CD4-positive, alpha-beta T cell treated with Interleukin-21 for 1 hour (primary cell): ENCODE data around the gene ACTG1.

Experiments used
- DNase-seq: peaks from one replicate; pipeline ENCODE4 v3.0.0-alpha.2; 2020

ACTG1 gene

DNA sequence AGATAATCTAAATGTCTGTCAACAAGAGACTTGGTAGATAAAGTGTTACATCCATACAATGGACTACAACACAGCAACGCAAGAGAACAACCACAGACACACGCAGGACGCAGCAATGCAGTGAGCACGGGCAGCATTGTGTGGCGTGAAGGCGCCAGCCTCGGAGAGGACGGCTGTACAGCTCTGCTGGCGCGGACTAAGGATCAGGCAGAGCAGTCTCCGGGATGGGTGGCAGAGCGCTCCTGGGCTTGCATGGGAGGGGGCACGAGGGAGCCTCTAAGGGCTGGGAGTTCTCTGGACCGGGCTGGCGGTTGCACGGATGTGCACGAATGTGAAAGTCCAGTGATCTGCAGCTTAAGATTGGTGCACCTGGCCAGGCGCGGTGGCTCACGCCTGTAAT lies 34.5 kb downstream of the ACTG1 start:
- no peak for DNase-seq

DNA sequence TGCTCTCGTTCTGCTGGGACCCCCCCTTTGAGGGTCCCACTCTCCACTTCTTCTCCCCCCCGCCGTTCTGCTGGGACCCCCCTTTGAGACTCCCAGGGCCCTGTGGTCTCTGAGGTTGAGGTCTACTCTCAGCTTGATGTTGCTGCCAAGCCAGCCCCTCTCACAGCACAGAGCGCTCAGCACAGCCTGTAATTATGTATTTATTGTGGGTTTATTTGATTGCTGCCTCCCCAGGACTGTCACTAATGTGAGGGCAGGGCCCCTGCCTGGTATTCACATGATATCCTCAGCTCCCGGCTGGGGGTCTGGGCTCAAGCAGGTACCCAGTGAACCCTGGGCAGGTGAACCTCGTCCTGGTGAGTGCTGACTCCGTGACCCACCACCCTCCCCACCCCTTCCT lies 35.4 kb downstream of the ACTG1 start:
- DNase-seq, result no peak

DNA sequence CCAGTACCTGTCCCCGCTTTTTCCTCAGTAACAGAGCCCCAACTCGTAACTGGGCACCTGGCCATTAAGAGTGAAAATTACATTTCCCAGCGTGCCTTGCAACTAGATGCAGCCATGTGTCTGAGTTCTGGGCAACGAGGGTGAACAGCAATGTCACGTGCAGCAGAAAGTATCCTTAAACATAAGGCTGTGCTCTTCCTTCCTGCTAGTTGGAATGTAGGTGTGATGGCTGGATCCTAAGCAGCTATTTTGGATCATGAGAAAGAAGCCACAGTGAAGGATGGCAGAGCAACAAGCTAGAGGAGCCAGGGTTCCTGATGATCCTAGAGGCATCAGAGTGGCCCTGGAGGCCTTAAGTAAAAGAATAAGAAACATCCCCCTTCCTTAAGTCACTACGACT lies 36.0 kb downstream of the ACTG1 start:
- no peak for DNase-seq

DNA sequence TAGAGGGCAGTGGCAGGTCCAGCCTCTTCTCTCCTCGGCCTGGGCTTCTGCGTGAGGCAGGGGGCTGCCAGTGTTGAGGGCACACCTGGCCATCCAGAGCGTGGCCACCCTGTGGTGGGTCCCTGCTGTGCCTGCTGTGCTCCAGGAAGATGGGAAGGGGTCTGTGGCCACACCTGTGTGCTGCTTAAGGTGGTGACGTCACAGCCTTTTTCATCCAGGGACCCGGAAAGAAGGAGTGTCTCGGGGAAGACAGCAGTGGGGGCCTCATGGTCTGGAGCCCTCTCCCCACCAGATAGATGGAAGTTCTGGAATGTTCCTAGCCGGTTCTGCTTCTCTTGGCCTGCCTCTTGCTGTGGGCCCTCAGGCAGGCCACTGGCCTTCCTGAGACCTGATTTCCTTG lies 36.5 kb downstream of the ACTG1 start:
- no peak for DNase-seq

DNA sequence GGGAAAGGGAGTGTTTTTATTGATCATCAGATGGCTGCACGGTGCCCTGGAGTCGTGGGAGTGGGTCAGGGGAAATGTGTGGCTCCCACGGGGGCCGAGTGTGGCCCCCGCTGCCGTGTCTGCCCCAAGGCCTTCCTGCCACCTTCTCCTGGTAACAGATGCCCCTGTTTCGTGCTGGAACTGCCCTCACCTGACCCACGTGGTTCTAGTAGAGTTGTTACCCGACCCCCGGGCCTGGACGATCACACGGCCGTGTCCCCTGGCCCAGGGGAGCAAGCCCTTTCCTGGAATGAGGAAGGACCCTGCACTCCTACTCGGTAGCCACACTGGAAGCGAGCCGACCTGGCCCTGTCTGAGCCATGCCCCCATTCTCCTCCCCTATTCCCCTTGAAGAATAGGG lies 37.6 kb downstream of the ACTG1 start:
- DNase-seq, result no peak

DNA sequence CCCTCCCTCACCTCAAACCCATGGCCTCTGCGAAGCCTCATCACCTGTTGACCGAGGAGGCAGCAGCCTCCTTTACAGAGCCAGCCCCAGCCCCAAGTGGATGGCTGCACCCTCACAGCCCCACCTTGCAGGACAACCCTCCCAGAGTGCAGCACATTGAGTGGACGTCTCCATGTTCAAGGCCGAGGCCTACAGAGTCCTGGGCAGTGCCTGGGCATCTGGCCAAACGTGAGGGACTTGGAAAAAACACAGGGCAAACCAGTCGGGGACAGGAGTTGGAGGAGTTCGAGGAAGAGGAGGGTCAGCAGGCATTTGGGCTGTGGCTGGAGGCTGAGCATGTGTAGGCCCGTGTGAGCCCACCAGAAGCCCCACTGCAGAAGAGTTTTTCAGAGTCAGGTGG lies 39.6 kb downstream of the ACTG1 start:
- DNase-seq, result no peak

DNA sequence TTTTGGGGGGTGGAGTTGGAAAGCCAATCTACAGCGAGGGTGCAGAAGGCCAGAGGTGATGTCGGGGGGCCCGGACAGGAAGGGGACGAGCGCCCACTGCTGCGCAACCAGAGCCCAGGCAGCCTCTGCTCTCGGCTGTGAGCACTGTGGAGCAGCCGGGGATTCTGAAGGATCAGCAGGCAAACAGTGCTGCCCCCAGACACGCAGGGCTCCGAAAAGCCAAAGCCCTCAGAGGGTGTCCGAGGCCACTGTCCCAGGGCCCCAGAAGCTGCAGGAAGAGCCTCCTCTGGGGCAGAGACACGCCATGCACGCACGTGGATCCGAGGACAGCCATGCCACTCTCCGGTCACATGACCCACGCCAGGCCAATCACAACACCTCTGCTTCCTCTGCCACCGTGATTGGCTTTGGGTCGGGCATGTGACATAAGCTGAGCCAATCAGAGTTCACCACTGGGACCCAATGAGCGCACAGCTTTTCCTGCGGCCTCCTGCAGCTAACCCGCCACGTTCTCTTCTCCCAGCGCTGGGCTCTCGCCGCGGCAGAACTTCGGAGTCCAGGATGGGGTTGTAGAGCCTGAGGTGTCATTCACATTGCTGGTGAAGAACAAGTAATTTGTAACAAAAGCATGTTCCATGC lies 40.7 kb downstream of the ACTG1 start:
- DNase-seq, result peak; percentile 28

DNA sequence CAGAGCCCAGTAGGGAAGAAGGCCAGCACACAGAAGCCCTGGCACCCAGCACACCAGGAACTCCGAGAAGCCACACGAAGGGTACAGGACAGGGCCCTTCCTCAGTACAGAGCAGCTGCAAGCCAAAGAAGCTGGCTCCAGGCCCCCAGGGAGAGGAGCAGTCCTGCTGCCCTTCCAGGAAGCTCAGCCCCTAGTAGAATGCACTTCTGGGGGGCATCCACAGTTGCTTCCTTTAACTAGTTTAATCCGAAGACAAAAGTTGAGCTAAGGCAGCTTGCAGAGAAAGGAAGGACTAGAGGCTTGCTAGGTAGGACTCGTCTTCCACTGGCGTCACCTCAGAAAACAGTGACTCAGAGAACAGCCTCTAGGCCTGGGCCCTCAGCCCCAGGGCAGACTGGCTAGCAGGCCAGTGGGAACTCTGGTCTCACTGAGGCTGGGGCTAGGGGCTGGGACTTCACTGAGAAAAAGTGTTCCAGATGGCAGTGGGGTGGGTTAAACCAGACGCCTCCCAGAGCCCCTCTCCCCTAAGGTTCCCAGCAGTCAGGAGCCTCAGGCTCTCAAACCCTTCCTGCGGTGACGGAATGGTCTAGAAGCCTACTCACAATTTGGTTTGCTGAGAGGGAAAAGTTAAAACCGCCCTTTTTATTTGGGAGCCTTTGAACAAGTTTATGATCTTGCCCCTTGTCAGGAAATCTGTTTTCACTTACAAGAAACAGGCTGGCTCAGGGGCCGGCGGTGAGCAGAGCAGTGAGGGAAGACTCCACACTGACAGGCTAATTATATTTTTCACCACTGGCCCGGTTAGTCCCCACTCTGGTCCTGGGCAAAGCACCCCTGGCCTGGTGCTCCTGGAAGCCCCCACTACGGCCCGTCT lies 41.4 kb downstream of the ACTG1 start:
- DNase-seq, result no peak

DNA sequence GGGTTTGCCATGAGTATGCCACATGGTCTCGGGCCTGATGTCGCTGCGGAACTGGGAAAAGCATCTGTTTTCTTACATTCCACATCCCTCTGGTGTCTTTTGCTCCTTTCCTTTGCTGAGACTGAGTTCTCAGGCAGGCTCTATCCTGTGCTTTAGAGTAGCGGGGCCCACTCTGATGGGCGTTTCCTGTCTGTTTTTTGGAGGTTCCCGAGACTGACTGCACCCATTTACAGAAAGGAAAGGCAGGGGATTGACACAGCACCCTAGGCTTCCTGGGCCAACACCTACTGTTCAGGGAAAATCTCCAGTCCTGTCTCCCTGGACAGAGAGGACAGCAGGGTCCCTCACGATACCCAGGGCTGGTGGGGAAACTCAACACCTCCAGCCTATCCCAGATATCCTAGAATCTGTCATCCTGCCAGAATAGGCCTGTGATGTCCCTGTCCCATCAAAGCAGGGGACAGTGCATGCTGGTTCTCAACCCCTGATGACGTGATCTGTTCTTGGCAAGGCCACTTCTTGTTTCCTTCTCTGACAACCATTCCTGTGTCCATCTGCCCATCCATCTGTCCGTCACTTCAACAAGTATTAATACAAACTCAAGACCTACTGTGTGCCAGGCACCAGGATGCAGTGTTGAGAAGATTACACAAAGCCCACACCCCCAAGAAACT lies 42.2 kb downstream of the ACTG1 start:
- DNase-seq, result no peak

DNA sequence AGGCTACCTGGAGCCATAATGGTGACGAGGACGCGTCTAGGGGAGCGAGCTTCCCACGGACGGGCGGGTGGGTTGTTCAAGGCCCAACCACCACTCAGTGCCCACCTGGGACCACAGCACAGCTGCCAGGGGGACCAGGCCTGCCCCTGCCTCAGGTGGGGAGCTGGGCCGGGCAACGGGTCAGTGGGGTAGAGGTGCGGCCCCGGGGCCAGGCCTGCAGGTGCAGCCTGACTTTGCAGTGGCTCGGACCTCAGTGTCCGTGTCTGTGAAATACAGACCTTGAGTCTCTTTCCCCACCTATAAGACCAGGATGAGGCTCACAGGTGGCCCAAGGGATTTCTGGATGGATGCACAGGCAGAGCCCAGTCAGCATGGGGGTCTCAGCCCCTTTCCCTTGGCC lies 43.3 kb downstream of the ACTG1 start:
- DNase-seq, result no peak

DNA sequence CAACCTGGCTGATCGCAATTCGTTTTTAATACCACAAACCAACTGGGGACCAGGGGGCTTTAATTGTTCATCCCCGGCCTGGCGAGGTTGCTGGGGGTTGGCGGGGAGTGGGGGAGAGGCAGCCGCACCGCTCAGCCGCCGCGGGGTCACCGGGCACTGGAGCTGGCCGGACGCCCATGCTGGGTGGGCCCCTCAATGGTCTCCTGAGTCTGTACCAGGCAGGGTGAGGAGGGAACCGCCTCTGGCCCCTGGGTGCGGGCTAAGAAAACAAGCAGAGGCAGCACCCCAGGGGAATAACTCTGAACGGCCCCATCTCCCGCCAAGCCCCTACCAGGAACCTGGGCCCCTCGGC lies 43.9 kb downstream of the ACTG1 start:
- no peak for DNase-seq

DNA sequence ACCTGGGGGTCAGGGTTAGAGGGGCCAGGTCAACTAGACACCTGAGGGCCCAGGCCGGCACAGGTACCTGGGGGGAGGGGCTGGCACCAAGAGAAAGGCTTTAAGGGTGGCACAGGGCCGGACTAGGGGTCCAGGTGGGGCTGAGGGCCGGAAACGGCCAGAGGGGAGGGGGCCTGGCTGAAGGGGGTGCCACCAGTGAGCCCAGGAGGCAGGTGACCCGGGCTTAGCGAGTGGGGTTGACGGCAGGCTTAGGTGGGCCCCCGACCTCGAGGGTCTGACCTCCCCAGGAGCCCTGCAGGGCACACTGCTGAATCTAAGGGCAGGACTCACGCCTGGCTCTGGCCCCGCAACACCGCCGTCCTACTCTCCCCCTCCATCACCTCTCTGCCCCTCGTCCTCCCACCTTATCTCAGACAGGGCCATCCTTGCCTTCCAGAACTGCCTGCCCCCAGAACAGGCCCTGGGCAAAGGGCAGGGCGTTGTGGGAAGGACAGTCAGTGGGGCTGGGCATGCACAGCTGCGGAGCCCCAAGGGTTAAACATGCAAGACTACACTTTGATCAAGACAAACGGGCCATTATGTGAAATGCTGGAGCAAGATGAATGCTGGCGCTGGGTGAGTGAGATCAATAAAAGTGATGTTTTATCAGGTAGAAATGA lies 44.4 kb downstream of the ACTG1 start:
- DNase-seq, result no peak

DNA sequence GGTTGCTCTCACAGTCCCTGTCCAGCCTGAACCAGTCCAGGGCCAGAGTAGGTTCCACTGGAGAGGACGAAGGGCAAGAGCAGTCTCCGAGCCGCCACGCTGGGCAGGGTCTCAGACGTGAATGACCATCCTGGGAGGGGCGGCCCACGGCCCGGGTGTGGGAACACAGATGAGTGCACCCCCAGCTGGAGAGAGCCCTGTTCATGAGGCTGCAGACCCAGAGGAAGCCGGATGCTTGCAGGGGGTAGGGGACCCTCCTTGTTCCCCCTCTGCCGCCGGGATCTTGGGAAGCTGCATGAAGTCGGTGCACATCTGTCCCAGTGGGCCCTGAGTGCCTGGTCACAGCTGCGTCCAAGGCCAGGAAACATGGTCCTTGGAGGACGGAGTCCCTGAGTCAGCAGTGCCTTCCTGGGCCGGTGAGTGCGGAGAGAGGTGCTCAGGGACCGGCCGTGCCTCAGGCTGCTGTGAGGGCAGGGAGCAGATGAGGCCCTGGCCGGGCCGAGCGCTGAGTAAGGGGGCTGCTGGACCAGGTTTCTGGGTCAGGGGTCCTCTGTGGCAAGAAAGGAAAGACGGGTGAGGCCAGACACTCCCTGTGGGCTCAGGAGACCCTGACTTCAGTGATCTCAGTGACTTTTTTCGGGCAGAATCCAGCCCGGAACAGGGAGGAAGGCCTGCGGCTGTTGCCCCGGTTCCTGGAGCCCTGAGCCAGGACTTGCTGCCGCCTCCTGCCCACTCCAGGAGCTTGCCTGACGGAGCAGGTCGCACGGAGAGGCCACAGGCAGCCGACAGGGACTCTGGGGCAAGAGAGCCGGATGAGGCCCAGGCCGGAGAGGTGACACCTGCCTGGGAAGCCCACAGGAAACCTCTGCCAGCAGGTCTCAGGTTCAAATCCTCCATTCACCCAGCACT lies 45.8 kb downstream of the ACTG1 start:
- DNase-seq, result no peak

DNA sequence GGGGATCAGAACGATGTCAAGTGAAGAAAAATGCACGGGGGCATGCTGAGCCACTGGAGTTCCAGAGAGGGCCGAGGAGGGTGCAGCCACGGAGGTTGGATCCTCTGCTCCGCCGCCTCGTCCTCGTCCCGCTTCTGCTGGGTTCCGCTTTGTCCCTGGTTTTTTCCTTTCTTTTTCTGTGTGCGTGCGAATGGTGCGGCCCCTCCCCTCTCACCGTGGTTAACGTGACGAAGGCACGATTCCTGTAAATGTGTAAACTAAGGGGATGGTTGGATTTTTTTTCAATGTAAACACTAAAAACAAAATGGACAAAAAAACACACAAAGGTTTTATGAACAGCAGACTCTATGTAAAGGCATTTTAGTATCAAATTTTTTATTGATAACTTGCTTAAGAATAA lies 46.7 kb downstream of the ACTG1 start:
- no peak for DNase-seq

DNA sequence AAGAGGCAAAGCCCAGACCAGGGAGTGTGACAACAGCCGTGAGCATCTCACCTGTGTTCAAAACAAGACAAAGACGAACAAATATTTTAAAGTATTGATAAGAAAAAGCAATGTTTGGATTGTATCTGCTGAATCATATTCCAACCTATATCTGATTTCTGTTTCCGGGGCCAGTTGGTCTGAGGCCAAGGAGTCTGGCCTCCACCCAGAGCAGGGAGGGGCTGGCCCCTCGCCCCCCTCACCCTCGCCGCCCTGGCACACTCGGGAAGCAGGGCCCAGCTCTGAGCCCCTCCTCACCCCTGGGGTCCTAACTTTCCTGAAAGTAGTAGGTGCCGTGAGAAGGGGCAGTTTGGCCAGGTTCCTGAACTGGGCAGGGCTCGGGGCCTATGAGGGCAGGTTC lies 48.0 kb downstream of the ACTG1 start:
- DNase-seq, result no peak

DNA sequence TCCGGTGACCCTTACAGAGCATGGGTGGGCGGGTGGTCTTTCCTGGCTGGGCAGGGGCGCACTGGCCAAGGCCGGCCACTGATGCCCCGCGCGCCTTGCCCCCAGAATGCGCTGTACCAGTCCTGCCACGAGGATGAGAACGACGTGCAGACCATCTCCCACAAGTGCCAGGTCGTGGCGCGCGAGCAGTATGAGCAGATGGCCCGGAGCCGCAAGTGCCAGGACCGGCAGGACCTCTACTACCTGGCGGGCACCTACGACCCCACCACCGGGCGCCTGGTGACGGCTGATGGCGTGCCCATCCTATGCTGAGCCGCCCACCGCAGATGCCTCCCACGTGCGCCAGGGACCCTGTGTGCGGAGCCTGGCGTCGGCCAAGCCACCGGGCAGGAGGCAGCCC lies 49.1 kb downstream of the ACTG1 start:
- DNase-seq, result no peak

DNA sequence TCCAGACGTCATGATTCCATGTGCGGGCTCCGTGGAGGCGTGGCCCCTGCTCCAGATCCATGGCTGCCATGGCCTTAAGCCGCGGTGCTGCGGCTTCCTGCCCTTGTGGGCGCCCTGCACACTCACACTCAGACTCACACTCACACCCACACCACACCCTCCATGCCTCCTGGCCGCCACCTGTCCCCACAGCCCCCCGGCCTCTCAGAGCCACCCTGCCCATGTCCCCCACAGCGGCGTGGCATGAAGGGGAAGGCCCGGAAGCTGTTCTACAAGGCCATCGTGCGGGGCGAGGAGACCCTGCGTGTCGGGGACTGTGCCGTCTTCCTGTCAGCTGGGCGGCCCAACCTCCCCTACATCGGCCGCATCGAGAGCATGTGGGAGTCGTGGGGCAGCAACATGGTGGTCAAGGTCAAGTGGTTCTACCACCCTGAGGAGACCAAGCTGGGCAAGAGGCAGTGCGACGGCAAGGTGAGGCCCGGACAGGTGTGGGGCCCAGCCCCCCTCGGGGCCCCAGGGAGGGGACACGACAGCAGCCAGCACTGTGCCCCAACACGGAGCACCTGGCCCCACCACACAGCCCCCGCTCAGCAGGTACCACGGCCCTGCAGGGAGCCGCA lies 50.0 kb downstream of the ACTG1 start:
- DNase-seq, result no peak

DNA sequence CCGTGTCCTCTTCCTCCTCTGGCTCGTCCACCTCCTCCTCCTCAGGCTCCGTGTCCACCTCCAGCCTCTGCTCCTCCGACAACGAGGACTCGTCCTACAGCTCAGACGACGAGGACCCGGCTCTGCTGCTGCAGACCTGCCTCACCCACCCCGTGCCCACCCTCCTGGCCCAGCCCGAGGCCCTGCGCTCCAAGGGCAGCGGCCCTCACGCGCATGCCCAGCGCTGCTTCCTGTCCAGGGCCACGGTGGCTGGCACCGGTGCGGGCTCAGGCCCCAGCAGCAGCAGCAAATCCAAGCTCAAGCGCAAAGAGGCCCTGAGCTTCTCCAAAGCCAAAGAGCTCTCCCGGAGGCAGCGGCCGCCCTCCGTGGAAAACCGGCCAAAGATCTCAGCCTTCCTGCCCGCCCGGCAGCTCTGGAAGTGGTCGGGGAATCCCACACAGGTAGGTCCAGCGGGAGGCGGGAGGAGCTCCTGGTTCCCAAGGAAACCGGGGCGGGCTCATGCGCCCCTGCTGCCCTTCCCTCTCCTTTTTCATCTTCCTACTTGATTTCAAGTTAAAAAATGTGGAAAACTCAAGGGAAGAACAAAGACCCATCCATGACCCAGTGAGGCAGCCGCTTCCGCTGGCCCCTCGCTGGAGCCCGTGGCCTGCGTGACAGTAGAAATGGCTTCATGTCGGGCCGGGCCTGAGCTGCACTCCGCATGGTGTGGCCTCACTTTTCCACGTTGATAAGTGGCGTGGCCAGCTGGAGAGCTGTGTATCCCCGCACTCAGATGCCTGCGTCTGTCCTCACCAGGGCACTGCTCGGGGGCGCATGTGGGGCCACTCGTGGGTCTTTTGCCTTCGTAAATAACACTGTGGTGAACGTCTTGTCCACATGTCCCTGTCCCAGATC lies 50.7 kb downstream of the ACTG1 start:
- DNase-seq, result no peak

DNA sequence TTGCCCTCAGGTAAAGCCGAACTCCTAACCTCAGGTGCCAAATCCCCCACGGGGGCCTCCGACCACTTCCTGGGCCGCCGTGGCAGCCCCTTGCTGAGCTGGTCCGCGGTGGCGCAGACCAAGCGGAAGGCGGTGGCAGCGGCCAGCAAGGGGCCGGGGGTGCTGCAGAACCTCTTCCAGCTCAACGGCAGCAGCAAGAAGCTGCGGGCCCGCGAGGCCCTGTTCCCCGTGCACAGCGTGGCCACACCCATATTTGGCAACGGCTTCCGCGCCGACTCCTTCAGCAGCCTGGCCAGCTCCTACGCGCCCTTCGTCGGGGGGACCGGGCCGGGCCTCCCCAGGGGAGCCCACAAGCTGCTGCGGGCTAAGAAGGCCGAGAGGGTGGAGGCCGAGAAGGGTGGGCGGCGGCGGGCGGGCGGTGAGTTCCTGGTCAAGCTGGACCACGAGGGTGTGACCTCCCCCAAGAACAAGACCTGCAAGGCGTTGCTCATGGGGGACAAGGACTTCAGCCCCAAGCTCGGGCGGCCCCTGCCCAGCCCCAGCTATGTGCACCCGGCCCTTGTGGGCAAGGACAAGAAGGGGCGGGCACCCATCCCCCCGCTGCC lies 51.6 kb downstream of the ACTG1 start:
- DNase-seq, result no peak
